ENCODE data around the gene PHF12. TPM values are rescaled to one million over a fixed set of nuclear protein-coding genes. Genes with fewer than 3 reads are reported as not detected.
"Not testable (repeated sequence)": the region's sequence is repeated elsewhere in the genome, so short reads cannot be mapped to it uniquely, and the experiment has no call there.

PHF12 gene
- total RNA-seq, 1 experiment from 2014 or later: 35.7 TPM

DNA sequence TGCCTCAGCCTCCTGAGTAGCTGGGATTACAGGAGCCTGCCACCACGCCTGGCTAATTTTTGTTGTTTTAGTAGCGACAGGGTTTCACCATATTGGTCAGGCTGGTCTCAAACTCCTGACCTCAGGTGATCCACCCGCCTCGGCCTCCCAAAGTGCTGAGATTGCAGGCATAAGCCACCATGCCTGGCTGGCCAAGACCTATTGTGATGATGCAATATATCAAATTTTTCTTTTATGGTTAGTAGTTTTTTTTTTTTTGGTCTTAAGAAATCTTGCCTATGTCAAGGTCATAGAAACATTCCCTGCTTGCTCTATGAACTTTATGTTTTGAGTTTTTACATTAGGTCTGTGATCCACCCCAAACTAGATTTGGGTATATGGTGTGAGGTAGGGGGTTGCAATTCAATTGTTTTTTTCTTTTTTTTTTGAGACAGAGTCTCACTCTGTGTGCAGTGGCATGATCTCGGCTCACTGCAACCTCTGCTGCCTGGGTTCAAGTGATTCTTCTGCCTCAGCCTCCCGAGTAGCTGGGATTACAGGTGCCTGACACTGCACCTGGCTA lies 74.1 kb downstream of the PHF12 start:
- intact Hi-C loops (cut with micrococcal nuclease); H3K9me3 ChIP-seq (ENCODE audit: control insufficient read depth in 1 of 2, insufficient read depth in 1 of 2, low read depth in 1 of 2, low read length in 2 of 2); H3K4me3 ChIP-seq (replicated peaks in 1 of 2; ENCODE audit: low read depth in 1 of 2, low read length in 2 of 2); H3K27ac ChIP-seq (ENCODE audit: low read depth, low read length); H3K4me2 ChIP-seq (ENCODE audit: low read length); H3K4me1 ChIP-seq (ENCODE audit: control insufficient read depth in 1 of 2, insufficient read depth in 2 of 2, low read length in 2 of 2); DNase-seq (ENCODE audit: low read depth, low spot score); POLR2A ChIA-PET; H3K36me3 ChIP-seq (ENCODE audit: control insufficient read depth in 1 of 2, insufficient read depth in 2 of 2, low read length in 2 of 2); H2AFZ ChIP-seq (ENCODE audit: low read depth, low read length, poor library complexity, severe bottlenecking); H3K9me2 ChIP-seq (ENCODE audit: insufficient read depth); H3K9ac ChIP-seq (ENCODE audit: low read length); H4K20me1 ChIP-seq (ENCODE audit: insufficient read depth); ATAC-seq; H3K27me3 ChIP-seq (ENCODE audit: insufficient read depth, low read length); CTCF ChIA-PET; BruUV-seq (replicated peaks); H3K79me2 ChIP-seq (ENCODE audit: insufficient read depth, low read length): not testable (repeated sequence)
- RAD21 ChIA-PET (ENCODE audit: low non-redundant PET in 1 of 2, low total read pairs in 2 of 2, uncharacterized antibody in 2 of 2, unreplicated experiment in 2 of 2): interaction anchor here in 1 of 2 experiments (0.6 kb wide), 1 partner anchor 150 kb away, joined by 7 read pairs; no protein-coding TSS in a partner anchor

DNA sequence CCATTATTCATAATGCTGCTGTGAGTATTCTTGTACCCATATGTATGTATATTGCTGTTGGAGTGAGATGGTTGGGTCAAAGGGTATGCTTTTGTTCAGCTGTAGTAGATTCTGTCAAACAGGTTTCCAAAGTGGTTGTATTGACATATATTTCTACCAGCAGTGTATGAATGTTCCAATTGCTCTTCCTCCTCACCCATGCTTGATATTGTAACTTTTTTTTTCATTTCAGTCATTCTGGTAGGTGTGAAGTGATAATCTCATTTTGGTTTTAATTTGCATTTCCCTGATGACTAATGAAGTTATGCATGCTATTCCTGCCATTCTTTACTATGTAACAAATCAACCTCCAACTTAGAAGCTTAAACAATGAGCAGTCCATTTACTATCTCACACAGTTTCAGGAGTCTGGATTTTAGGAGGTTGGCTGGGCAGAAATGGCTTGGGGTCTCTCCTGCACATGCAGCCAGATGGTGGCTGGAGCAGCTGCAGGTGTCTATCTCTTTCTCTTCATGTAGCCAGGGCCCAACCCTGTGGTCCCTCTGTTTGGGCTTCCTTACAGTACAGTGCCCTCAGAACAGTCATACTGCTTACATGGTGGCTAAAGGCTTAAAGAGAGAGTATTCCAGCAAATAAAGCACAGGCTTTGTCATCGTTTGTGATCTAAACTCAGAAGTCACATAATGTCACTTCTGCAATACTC lies 75.3 kb downstream of the PHF12 start:
- 0 out of 4 replicates have a peak, but pooled peaks cover 0 to 2% of the 10 kb centered on the region in 2 experiments for H3K36me3 ChIP-seq (ENCODE audit: control insufficient read depth in 1 of 2, insufficient read depth in 2 of 2, low read length in 2 of 2)
- no peak overlapping the region for H3K27ac ChIP-seq (ENCODE audit: low read depth, low read length)
- H3K9me2 ChIP-seq (ENCODE audit: insufficient read depth): no peaks in the 10 kb centered on the region
- TF ChIP-seq SP1 (IDR thresholded peaks at IDR 0.05; ENCODE audit: low read depth) (no peak), EZH2phosphoT487 (IDR thresholded peaks at IDR 0.05; ENCODE audit: borderline replicate concordance) (no peak), YY1 (IDR thresholded peaks at IDR 0.05; ENCODE audit: extremely low read depth, insufficient replicate concordance, low read depth, low read length) (no peak), EZH2 (IDR thresholded peaks at IDR 0.05) (no peak), RAD21 (IDR thresholded peaks at IDR 0.05; ENCODE audit: low read depth) (no peak), EGR1 (IDR thresholded peaks at IDR 0.05; ENCODE audit: low read depth) (no peak)
- TF ChIP-seq, protein P1, sequence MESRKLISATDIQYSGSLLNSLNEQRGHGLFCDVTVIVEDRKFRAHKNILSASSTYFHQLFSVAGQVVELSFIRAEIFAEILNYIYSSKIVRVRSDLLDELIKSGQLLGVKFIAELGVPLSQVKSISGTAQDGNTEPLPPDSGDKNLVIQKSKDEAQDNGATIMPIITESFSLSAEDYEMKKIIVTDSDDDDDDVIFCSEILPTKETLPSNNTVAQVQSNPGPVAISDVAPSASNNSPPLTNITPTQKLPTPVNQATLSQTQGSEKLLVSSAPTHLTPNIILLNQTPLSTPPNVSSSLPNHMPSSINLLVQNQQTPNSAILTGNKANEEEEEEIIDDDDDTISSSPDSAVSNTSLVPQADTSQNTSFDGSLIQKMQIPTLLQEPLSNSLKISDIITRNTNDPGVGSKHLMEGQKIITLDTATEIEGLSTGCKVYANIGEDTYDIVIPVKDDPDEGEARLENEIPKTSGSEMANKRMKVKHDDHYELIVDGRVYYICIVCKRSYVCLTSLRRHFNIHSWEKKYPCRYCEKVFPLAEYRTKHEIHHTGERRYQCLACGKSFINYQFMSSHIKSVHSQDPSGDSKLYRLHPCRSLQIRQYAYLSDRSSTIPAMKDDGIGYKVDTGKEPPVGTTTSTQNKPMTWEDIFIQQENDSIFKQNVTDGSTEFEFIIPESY (IDR thresholded peaks at IDR 0.05; ENCODE audit: extremely low read depth, insufficient replicate concordance, low read length): no peak
- TF ChIP-seq, protein P2, sequence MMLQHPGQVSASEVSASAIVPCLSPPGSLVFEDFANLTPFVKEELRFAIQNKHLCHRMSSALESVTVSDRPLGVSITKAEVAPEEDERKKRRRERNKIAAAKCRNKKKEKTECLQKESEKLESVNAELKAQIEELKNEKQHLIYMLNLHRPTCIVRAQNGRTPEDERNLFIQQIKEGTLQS (IDR thresholded peaks at IDR 0.05): no peak
- no peaks in the 10 kb centered on the region for H4K20me1 ChIP-seq (ENCODE audit: insufficient read depth)
- no TSS peak for BruUV-seq (replicated peaks)
- H3K9ac ChIP-seq (ENCODE audit: low read length): no peak overlapping the region
- no peaks in the 10 kb centered on the region; a peak in 1 of 4 replicates for H3K4me1 ChIP-seq (ENCODE audit: control insufficient read depth in 1 of 2, insufficient read depth in 2 of 2, low read length in 2 of 2)
- H2AFZ ChIP-seq (ENCODE audit: low read depth, low read length, poor library complexity, severe bottlenecking): no peak overlapping the region
- no peaks in the 10 kb centered on the region for H3K27me3 ChIP-seq (ENCODE audit: insufficient read depth, low read length)
- no peak overlapping the region for H3K4me2 ChIP-seq (ENCODE audit: low read length)
- H3K9me3 ChIP-seq (ENCODE audit: control insufficient read depth in 1 of 2, insufficient read depth in 1 of 2, low read depth in 1 of 2, low read length in 2 of 2): no peaks in the 10 kb centered on the region
- DNase-seq (ENCODE audit: low read depth, low spot score): no peak
- intact Hi-C loops (cut with micrococcal nuclease): no loop called here
- no peak for ATAC-seq
- CTCF ChIA-PET: interaction anchor here (0.9 kb wide), 1 partner anchor 112 kb away, joined by 3 read pairs; no protein-coding TSS in a partner anchor
- no peak overlapping the region for H3K4me3 ChIP-seq (replicated peaks in 1 of 2; ENCODE audit: low read depth in 1 of 2, low read length in 2 of 2)
- H3K79me2 ChIP-seq (ENCODE audit: insufficient read depth, low read length): no peaks in the 10 kb centered on the region
- POLR2A ChIA-PET: no interaction called here
- RAD21 ChIA-PET (ENCODE audit: low non-redundant PET in 1 of 2, low total read pairs in 2 of 2, uncharacterized antibody in 2 of 2, unreplicated experiment in 2 of 2): no interaction called here
